LNCAP (cell line): ENCODE measurements around the gene MEIOB.

Experiments
- CTCF ChIP-seq: fragments of 450-650 bp; IDR thresholded peaks from 2 replicates; pipeline ENCODE4 v1.5.1; 2017; ENCODE audit warnings: mild to moderate bottlenecking

MEIOB gene

GRCh38 chr16:1903220-1903574 lies 31.2 kb upstream of the MEIOB start:
- no peak for TF ChIP-seq CTCF

- no peak for TF ChIP-seq CTCF
Observed at GRCh38 chr16:1902547-1903219, 30.7 kb upstream of the MEIOB start.

GRCh38 chr16:1900452-1900774 lies 28.4 kb upstream of the MEIOB start:
- no peak for TF ChIP-seq CTCF

GRCh38 chr16:1899641-1900451 lies 27.9 kb upstream of the MEIOB start:
- no peak for TF ChIP-seq CTCF

- no peak for TF ChIP-seq CTCF
Observed at GRCh38 chr16:1895949-1896675, 24.1 kb upstream of the MEIOB start.

- TF ChIP-seq CTCF = no peak
Observed at GRCh38 chr16:1895068-1895467, 23.1 kb upstream of the MEIOB start.

- TF ChIP-seq CTCF = no peak
Observed at GRCh38 chr16:1890708-1891050, 18.7 kb upstream of the MEIOB start.
